Left ventricle myocardium inferior (tissue), 1 donor: Measurements from ENCODE around the gene EP300. TPM values are rescaled to one million over a fixed set of nuclear protein-coding genes. Genes with fewer than 3 reads are reported as not detected.
"Not testable (repeated sequence)": the region's sequence is repeated elsewhere in the genome, so short reads cannot be mapped to it uniquely, and the experiment has no call there.

ENCODE experiments used
- DNase-seq: peaks from one replicate; pipeline ENCODE4 v3.0.0-alpha.2; 2020
- H3K27ac ChIP-seq: fragments of 200-600 bp; replicated peaks from 2 replicates; pipeline ENCODE4 v1.8.0; 2021
- H3K27me3 ChIP-seq: fragments of 200-600 bp; 2 replicates; pipeline ENCODE4 v1.8.0; 2021; ENCODE audit warnings: low read depth
- H3K36me3 ChIP-seq: fragments of 200-600 bp; 2 replicates; pipeline ENCODE4 v1.8.0; 2021
- H3K4me1 ChIP-seq: fragments of 200-600 bp; 2 replicates; pipeline ENCODE4 v1.8.0; 2021
- H3K4me3 ChIP-seq: fragments of 200-600 bp; 2 replicates; pipeline ENCODE4 v1.8.0; 2021; ENCODE audit warnings: mild to moderate bottlenecking, moderate library complexity
- H3K9me3 ChIP-seq: fragments of 200-600 bp; replicated peaks from 2 replicates; pipeline ENCODE4 v1.8.0; 2021
- intact Hi-C: fragments of 100-400 bp; cut with micrococcal nuclease; formaldehyde crosslinking; loops from one replicate; pipeline ENCODE4 v1.11.0; 2022
- total RNA-seq: library from RNA; stranded (reverse); fragmentation: NEBNext Ultra II Directional; extraction: Animal tissue kit (Norgen Biotek cat#: 25700); gene quantifications from one replicate; pipeline ENCODE4 v1.2.1, GENCODE V29; 2021
- TF ChIP-seq, protein P1 (sequence below): fragments of 200-600 bp; IDR thresholded peaks from 2 replicates; pipeline ENCODE4 v1.8.0; 2021; ENCODE audit warnings: antibody characterized with exemption, mild to moderate bottlenecking, borderline replicate concordance
- donor health status: DM: no; HTN: yes; CAD: no; lungs with severe emphysema.

Gene EP300
- total RNA-seq, 1 donor from 2014 or later, result 26.2 TPM

DNA sequence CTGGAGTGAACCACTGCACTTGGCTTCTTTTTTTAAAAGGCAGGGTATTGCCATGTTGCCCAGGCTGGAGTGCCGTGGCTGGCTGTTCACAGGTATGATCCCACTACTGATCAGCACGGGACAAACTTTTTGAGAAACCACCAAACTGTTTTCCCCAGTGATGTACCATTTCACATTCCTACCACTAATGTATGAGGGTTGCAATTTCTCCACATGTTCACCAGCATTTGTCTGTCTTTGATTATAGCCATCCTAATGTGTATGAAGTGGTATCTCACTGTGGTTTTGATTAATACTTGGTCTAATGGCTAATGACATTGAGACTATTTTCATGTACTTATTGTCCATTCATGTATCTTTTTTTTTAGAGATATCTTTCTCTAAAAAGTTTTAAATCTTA is 41.5 kb upstream of the EP300 start:
- no peaks in the 10 kb centered on the region for H3K36me3 ChIP-seq
- peaks cover 13% of the 10 kb centered on the region for H3K4me1 ChIP-seq
- H3K4me3 ChIP-seq, result no peak overlapping the region
- H3K27ac ChIP-seq, result no peak overlapping the region
- TF ChIP-seq, protein P1, sequence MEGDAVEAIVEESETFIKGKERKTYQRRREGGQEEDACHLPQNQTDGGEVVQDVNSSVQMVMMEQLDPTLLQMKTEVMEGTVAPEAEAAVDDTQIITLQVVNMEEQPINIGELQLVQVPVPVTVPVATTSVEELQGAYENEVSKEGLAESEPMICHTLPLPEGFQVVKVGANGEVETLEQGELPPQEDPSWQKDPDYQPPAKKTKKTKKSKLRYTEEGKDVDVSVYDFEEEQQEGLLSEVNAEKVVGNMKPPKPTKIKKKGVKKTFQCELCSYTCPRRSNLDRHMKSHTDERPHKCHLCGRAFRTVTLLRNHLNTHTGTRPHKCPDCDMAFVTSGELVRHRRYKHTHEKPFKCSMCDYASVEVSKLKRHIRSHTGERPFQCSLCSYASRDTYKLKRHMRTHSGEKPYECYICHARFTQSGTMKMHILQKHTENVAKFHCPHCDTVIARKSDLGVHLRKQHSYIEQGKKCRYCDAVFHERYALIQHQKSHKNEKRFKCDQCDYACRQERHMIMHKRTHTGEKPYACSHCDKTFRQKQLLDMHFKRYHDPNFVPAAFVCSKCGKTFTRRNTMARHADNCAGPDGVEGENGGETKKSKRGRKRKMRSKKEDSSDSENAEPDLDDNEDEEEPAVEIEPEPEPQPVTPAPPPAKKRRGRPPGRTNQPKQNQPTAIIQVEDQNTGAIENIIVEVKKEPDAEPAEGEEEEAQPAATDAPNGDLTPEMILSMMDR, result no peak
- H3K9me3 ChIP-seq, result no peaks in the 10 kb centered on the region
- no peaks in the 10 kb centered on the region for H3K27me3 ChIP-seq
- intact Hi-C loops, result no loop called here
- DNase-seq, result no peak

DNA sequence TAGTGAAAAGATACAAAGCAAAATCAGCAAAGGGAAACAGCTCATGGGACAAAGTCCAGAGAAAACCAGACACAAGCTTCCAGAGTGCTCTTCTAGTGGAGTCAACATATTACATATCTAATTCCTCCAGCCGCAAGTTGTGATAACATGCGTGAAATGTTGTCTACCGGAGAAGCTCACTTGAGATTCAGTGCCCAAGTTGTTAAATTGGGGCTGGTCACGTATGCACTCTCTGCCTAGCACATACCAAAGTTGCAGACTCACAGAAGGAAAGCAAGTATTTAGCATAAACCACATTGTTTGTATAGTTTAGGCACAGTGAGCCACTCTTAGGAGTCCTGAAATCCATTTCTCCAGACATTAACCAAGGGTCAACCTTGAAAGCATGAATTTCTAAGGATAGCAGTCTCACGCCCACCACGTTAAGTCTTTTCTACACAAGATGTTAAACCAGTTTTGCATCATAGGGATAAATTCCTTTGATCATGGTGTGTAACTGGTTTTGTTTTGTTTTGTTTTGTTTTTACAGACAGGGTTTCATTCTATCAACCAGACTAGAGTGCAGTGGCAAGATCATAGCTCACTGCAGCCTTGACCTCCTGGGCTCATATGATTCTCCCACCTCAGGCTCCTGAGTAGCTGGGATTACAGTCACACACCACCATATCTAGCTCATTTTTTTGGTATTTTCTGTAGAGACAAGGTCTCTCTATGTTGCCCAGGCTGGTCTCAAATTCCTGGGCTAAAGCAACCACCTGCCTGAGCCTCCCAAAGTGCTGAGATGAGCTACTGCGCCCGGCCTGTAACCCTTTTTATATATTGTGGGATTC is 39.5 kb upstream of the EP300 start:
- Histone ChIP-seq H3K27ac (no peak overlapping the region), H3K36me3 (no peaks in the 10 kb centered on the region), H3K9me3 (no peaks in the 10 kb centered on the region), H3K4me1 (peaks cover 13% of the 10 kb centered on the region), H3K27me3 (no peaks in the 10 kb centered on the region), H3K4me3 (no peak overlapping the region)
- intact Hi-C loops, result no loop called here
- no peak for DNase-seq
- TF ChIP-seq, protein P1, result no peak

DNA sequence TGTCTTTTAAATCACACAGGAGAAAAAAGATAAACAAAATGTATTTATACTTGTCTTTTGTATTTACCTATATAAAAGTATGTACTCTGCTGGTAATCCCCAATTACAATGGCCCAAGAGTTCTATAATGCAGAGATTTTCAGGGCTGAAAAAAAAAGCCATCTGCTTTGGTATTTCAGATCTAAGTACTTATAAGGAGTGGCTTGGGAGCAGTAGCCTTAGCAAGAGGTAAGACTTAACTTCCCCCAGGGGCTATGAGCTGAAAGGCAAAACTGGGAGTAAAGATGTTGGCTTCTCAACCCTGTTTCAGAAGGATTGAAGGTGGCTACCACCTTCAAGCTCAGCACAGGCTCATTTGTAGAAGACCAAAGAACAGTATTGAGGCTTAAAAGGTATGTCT is 35.3 kb upstream of the EP300 start:
- intact Hi-C loops, result no loop called here
- H3K27me3 ChIP-seq, result no peaks in the 10 kb centered on the region

DNA sequence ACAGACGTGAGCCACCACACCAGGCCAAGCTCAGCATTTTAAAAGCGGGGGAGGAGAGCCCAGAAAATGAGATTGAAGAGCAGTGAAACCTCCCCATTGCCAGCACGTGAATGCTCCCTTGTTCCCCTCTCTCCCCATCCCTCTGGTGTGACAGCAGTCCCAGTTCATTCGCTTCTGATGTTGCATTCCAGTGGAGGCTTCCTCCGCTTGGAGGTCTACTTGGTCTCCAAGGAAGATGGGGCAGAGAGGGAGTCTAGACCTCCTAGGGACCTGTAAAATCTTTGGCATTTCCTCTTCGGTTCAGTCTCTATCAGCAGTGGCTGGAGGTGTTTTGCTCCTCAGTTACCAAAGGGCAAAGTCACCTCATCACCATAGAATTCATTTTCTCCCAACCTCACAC is 30.2 kb upstream of the EP300 start:
- Histone ChIP-seq H3K27ac (no peak overlapping the region), H3K27me3 (no peaks in the 10 kb centered on the region), H3K4me1 (no peaks in the 10 kb centered on the region), H3K4me3 (no peak overlapping the region), H3K36me3 (no peaks in the 10 kb centered on the region), H3K9me3 (no peaks in the 10 kb centered on the region)
- no peak for DNase-seq
- intact Hi-C loops, result no loop called here
- TF ChIP-seq, protein P1, result no peak

More for the DNA sequence above, 35.3 kb upstream of the EP300 start:
- Histone ChIP-seq H3K27ac (no peak overlapping the region), H3K36me3 (no peaks in the 10 kb centered on the region), H3K4me3 (no peak overlapping the region), H3K9me3 (no peaks in the 10 kb centered on the region), H3K4me1 (no peaks in the 10 kb centered on the region)
- no peak for DNase-seq
- TF ChIP-seq, protein P1, result no peak

DNA sequence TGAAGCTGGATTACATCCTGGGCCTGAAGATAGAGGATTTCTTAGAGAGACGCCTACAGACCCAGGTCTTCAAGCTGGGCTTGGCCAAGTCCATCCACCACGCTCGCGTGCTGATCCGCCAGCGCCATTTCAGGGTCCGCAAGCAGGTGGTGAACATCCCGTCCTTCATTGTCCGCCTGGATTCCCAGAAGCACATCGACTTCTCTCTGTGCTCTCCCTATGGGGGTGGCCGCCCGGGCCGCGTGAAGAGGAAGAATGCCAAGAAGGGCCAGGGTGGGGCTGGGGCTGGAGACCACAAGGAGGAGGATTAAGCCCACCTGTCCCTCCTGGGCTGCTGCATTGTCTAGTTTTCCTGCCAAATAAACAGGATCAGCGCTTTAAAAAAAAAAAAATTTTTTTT is 28.1 kb upstream of the EP300 start:
- intact Hi-C loops, H3K4me1 ChIP-seq, DNase-seq: not testable (repeated sequence)

DNA sequence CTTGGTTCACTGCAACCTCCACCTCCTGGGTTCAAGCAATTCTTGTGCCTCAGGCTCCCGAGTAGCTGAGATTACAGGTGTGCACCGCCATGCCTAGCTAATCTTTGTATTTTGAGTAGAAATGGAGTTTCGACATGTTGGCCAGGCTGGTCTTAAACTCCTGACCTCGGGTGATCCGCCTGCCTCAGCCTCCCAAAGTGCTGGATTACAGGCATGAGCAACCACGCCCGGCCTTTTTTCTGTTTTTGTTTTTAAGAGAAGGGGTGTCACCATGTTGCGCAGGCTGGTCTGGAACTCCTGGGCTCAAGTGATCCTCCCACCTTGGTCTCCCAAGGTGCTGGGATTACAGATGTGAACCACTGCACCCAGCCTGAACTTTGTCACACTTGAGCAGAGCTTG is 26.1 kb upstream of the EP300 start:
- H3K4me1 ChIP-seq, H3K9me3 ChIP-seq, H3K4me3 ChIP-seq, H3K27me3 ChIP-seq, H3K27ac ChIP-seq, H3K36me3 ChIP-seq, DNase-seq, intact Hi-C loops: not testable (repeated sequence)

More for the DNA sequence above, 28.1 kb upstream of the EP300 start:
- not testable (repeated sequence) for H3K36me3 ChIP-seq, H3K4me3 ChIP-seq, H3K27me3 ChIP-seq, H3K27ac ChIP-seq, H3K9me3 ChIP-seq

DNA sequence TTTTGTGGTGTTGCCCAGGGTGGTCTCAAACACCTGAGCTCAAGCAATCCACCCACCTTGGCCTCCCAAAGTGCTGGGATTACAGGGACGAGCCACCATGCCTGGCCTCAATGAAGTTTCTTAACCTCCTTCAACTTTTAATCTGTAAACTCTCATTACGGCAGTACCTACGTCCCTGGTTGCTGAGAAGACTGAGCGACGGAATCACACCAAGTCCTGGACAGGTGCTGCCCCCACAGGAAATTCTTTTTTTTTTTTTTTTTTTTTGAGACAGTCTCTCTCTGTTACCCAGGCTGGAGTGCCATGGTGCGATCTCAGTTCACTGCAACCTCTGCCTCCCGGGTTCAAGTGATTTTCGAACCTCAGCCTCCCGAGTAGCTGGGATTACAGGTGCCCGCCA is 24.4 kb upstream of the EP300 start:
- H3K9me3 ChIP-seq, DNase-seq, intact Hi-C loops: not testable (repeated sequence)

More for the DNA sequence above, 24.4 kb upstream of the EP300 start:
- not testable (repeated sequence) for H3K4me3 ChIP-seq, H3K4me1 ChIP-seq, H3K36me3 ChIP-seq, H3K27me3 ChIP-seq, H3K27ac ChIP-seq
